K562 (cell line): ENCODE measurements around the gene FAM43B. TPM values are rescaled to one million over a fixed set of nuclear protein-coding genes. Genes with fewer than 3 reads are reported as not detected.

ENCODE experiments used
- ATAC-seq: fragments of 200-7000 bp; cut with Tn5 transposase; 3 replicates; pipeline ENCODE4 v1.9.1; 2020; ENCODE audit warnings: moderate library complexity
- BruUV-seq: library from RNA; stranded (reverse); fragments of 400-500 nt; replicated peaks from 2 replicates; lab custom pipeline; 2021; lab: Mats Ljungman, UMichigan
- CTCF ChIA-PET: fragments of 300-600 bp; formaldehyde crosslinking; extraction: SDS; loops from one replicate; lab custom pipeline; 2021; ENCODE audit warnings: low intra/inter-chr PET ratio; lab: Yijun Ruan, JAX
- POLR2A ChIA-PET: fragments of 300-600, 350-650 bp; sonication (Branson Sonifier 250); formaldehyde crosslinking; extraction: SDS; loops from one replicate; lab custom pipeline; 2021; ENCODE audit warnings: antibody characterized with exemption, inconsistent platforms; lab: Yijun Ruan, JAX
- DNase-seq, 4 experiments: peaks; one replicate each; pipeline versions ENCODE4 v3.0.0 to v3.0.0-alpha.2; 2011 to 2018; ENCODE audit warnings: low spot score in 3 of 4, mixed read lengths in 3 of 4; ENCODE audit errors: extremely low read depth in 1 of 4
- FAIRE-seq: peaks from 2 replicates; lab custom pipeline; 2011; peaks lifted over from hg19 to GRCh38; lab: Jason Lieb, UNC
- H2AFZ ChIP-seq: 2 replicates; pipeline ENCODE4 v1.6.0; 2011; ENCODE audit warnings: low read depth, low read length, control low read depth, inconsistent platforms
- H3K27ac ChIP-seq: fragments of 200-600 bp; 3 replicates; pipeline ENCODE4 v1.8.0; 2011; ENCODE audit warnings: low read depth, mild to moderate bottlenecking, control low read depth, inconsistent platforms, low read length, moderate library complexity, mixed read lengths; ENCODE audit errors: extremely low read depth
- H3K27me3 ChIP-seq, 2 experiments: fragments of 300-600 bp in 1 of 2; 2 replicates in 1 of 2; 3 replicates in 1 of 2; pipeline versions ENCODE4 v1.6.0 to v1.8.0; 2011; ENCODE audit warnings: inconsistent platforms in 2 of 2, low read length in 2 of 2, mild to moderate bottlenecking in 1 of 2, mixed read lengths in 1 of 2, moderate library complexity in 1 of 2; ENCODE audit not compliant: control insufficient read depth in 2 of 2, insufficient read depth in 2 of 2
- H3K36me3 ChIP-seq: fragments of 300-600 bp; 3 replicates; pipeline ENCODE4 v1.8.0; 2011; ENCODE audit warnings: mild to moderate bottlenecking, low read length, inconsistent platforms; ENCODE audit not compliant: control insufficient read depth, insufficient read depth
- H3K4me1 ChIP-seq, 2 experiments: fragments of 200-600 bp in 1 of 2; replicated peaks in 1 of 2; 2 replicates in 1 of 2; 3 replicates in 1 of 2; pipeline versions ENCODE4 v1.5.1 to v1.8.0; 2011; ENCODE audit warnings: inconsistent platforms in 2 of 2, low read length in 2 of 2, mild to moderate bottlenecking in 1 of 2, mixed read lengths in 1 of 2, moderate library complexity in 1 of 2; ENCODE audit not compliant: control insufficient read depth in 2 of 2, insufficient read depth in 2 of 2
- H3K4me2 ChIP-seq: 2 replicates; pipeline ENCODE4 v1.6.1; 2011; ENCODE audit warnings: low read length, control low read depth, inconsistent platforms, mixed read lengths; ENCODE audit not compliant: insufficient read depth
- H3K4me3 ChIP-seq: fragments of 200-600 bp; sonication (generic), shearing (Covaris generic); 2 replicates; pipeline ENCODE4 v1.5.1; 2016; ENCODE audit warnings: control low read depth, inconsistent platforms
- H3K79me2 ChIP-seq: fragments of 200-600 bp; 3 replicates; pipeline ENCODE4 v1.8.0; 2011; ENCODE audit warnings: low read length, inconsistent platforms; ENCODE audit not compliant: control insufficient read depth, insufficient read depth
- H3K9ac ChIP-seq, 2 experiments: 2 replicates each; pipeline versions ENCODE4 v1.6.0 to v1.6.1; 2011; ENCODE audit warnings: low read depth in 2 of 2, low read length in 2 of 2, control low read depth in 1 of 2, inconsistent platforms in 1 of 2, mild to moderate bottlenecking in 1 of 2, mixed read lengths in 1 of 2; ENCODE audit not compliant: insufficient read depth in 1 of 2
- H3K9me1 ChIP-seq: one replicate; pipeline ENCODE4 v1.6.0; 2011; ENCODE audit warnings: inconsistent platforms, mild to moderate bottlenecking, low read length, moderate library complexity; ENCODE audit not compliant: control insufficient read depth, insufficient read depth
- H3K9me3 ChIP-seq: replicated peaks from 2 replicates; pipeline ENCODE4 v1.5.1; 2011; ENCODE audit warnings: low read depth, low read length, inconsistent platforms; ENCODE audit not compliant: control insufficient read depth, insufficient read depth
- H4K20me1 ChIP-seq: replicated peaks from 2 replicates; pipeline ENCODE4 v1.6.1; 2011; ENCODE audit warnings: low read length, inconsistent platforms, mixed read lengths; ENCODE audit not compliant: control insufficient read depth, insufficient read depth
- ARID4B ChIP-seq: sonication (generic); formaldehyde crosslinking; IDR thresholded peaks from 2 replicates; pipeline ENCODE4 v1.8.0; 2022; ENCODE audit warnings: mild to moderate bottlenecking, missing genetic modification reagents
- BDP1 ChIP-seq: IDR thresholded peaks from 3 replicates; pipeline ENCODE4 v1.6.1; 2011; ENCODE audit not compliant: insufficient read length, insufficient read depth
- BHLHE40 ChIP-seq: IDR thresholded peaks from 2 replicates; pipeline ENCODE4 v1.6.1; 2011; ENCODE audit warnings: low read length, improper control_type of control experiment
- CBFA2T3 ChIP-seq: fragments of 450-650 bp; IDR thresholded peaks from 2 replicates; pipeline ENCODE4 v1.6.1; 2017
- CCAR2 ChIP-seq: fragments of 200-400 bp; formaldehyde crosslinking; IDR thresholded peaks from 2 replicates; pipeline ENCODE4 v1.6.1; 2017; ENCODE audit warnings: mild to moderate bottlenecking, low read depth, low read length
- CREM ChIP-seq: IDR thresholded peaks from 2 replicates; pipeline ENCODE4 v1.6.1; 2014; ENCODE audit warnings: antibody characterized with exemption, low read depth
- DACH1 ChIP-seq: fragments of 450-650 bp; IDR thresholded peaks from 2 replicates; pipeline ENCODE4 v1.6.1; 2018; ENCODE audit not compliant: partially characterized antibody
- EP300 ChIP-seq: IDR thresholded peaks from 2 replicates; pipeline ENCODE4 v1.6.1; 2012; ENCODE audit warnings: low read length, improper control_type of control experiment
- FOSL1 ChIP-seq: fragments of 200-800 bp; sonication (Bioruptor generic); conservative IDR thresholded peaks from 2 replicates; pipeline ENCODE4 v1.6.1; 2016; ENCODE audit warnings: missing genetic modification characterization, missing compliant biosample characterization
- GABPB2 ChIP-seq: fragments of 250-450 bp; sonication (Bioruptor Pico); conservative IDR thresholded peaks from 2 replicates; pipeline ENCODE4 v1.5.1; 2021; ENCODE audit warnings: mild to moderate bottlenecking
- KDM1A ChIP-seq, 2 experiments: fragments of 450-650 bp; IDR thresholded peaks; 2 replicates each; pipeline ENCODE4 v1.6.1; 2016; ENCODE audit warnings: mild to moderate bottlenecking in 2 of 2
- LCOR ChIP-seq: sonication (generic); formaldehyde crosslinking; IDR thresholded peaks from 2 replicates; pipeline ENCODE4 v1.8.0; 2022; ENCODE audit warnings: mild to moderate bottlenecking, missing genetic modification reagents
- MAFG ChIP-seq: fragments of 450-650 bp; conservative IDR thresholded peaks from 2 replicates; pipeline ENCODE4 v1.6.1; 2016; ENCODE audit warnings: missing genetic modification characterization, missing compliant biosample characterization
- MCM2 ChIP-seq: fragments of 450-650 bp; IDR thresholded peaks from 2 replicates; pipeline ENCODE4 v1.6.1; 2017; ENCODE audit warnings: low read depth, mild to moderate bottlenecking
- NCOR1 ChIP-seq: fragments of 450-650 bp; IDR thresholded peaks from 2 replicates; pipeline ENCODE4 v1.6.1; 2016; ENCODE audit warnings: mild to moderate bottlenecking, moderate library complexity
- TAL1 ChIP-seq: fragments of 450-650 bp; IDR thresholded peaks from 2 replicates; pipeline ENCODE4 v1.6.1; 2016; ENCODE audit warnings: mild to moderate bottlenecking
- TCF3 ChIP-seq: sonication (generic); formaldehyde crosslinking; IDR thresholded peaks from 2 replicates; pipeline ENCODE4 v1.4.0; 2020; ENCODE audit warnings: mild to moderate bottlenecking, missing genetic modification reagents
- VEZF1 ChIP-seq: fragments of 200-800 bp; sonication (Bioruptor generic); IDR thresholded peaks from 2 replicates; pipeline ENCODE4 v1.6.1; 2017; ENCODE audit warnings: missing genetic modification characterization, missing compliant biosample characterization
- ZBED1 ChIP-seq: IDR thresholded peaks from 2 replicates; pipeline ENCODE4 v1.6.1; 2014
- WGBS: fragments of 100-300 bp; shearing (Covaris generic); methylation state at CpG from one replicate; pipeline ENCODE4 v1.1.6; 2016; ENCODE audit warnings: low coverage, mixed read lengths; ENCODE audit not compliant: insufficient coverage; ENCODE audit errors: missing lambda C conversion rate; 5-methylcytosine and 5-hydroxymethylcytosine counted together
- in situ Hi-C: fragments of 300-500 bp; cut with MboI; formaldehyde crosslinking; loops from 4 replicates; pipeline ENCODE4 v1.15.0; 2018; ENCODE audit warnings: inconsistent platforms, mixed read lengths
- intact Hi-C: fragments of 100-400 bp; cut with micrococcal nuclease; formaldehyde crosslinking; loops from 2 replicates; pipeline ENCODE4 v1.14.2; 2022
- polyA plus RNA-seq, 8 experiments: library from polyadenylated mRNA; depleted of rRNA in 4 of 8; stranded (reverse) in 5 of 8; unstranded in 3 of 8; fragments of >200 nt; fragmentation: Nextera tagmentation in 2 of 8; fragmentation: Illumina TruSeq in 1 of 8; extraction: Ambion mirVana in 2 of 8; extraction: Trizol in 1 of 8; gene quantifications; 2 replicates each; pipeline versions ENCODE4 v1.2.1 to v1.2.3, GENCODE V29; 2011 to 2014; ENCODE audit warnings: inconsistent platforms in 1 of 8, missing spikeins in 1 of 8
- total RNA-seq, 7 experiments: library from RNA; depleted of rRNA in 6 of 7; stranded (reverse); fragments of >200 nt in 6 of 7; fragmentation: Illumina TruSeq in 2 of 7; extraction: Trizol in 2 of 7; gene quantifications; 2 replicates each; pipeline versions ENCODE4 v1.2.1 to v1.2.3, GENCODE V29; 2011 to 2021; ENCODE audit warnings: low replicate concordance in 1 of 7

FAM43B gene
- total and polyA plus RNA-seq, 9 of the 15 experiments (the other 6 are each of a cell fraction or from before 2014, with no cell fraction given), result not detected

- Histone ChIP-seq H2AFZ (no peak overlapping the region), H4K20me1 (no peaks in the 10 kb centered on the region), H3K9me1 (no peaks in the 10 kb centered on the region), H3K36me3 (no peaks in the 10 kb centered on the region), H3K4me1 (no peaks in the 10 kb centered on the region; a peak in 1 of 5 replicates), H3K9ac (no peak overlapping the region), H3K27me3 (peaks cover 30 to 79% of the 10 kb centered on the region in 2 experiments), H3K4me2 (no peak overlapping the region), H3K4me3 (no peak overlapping the region), H3K27ac (no peak overlapping the region), H3K9me3 (no peaks in the 10 kb centered on the region), H3K79me2 (no peaks in the 10 kb centered on the region)
- in situ Hi-C loops, result no loop called here
- DNase-seq (peak in 2 of 4 experiments; percentile 42 to 46), ATAC-seq (peak; percentile 78), FAIRE-seq (peak; percentile 86)
- intact Hi-C loops, result no loop called here
- under 1% methylated on average over 8 of the region's 8 CpGs for WGBS
- BruUV-seq, result no TSS peak
- ChIA-PET CTCF (interaction anchor here (0.6 kb wide), 1 partner anchor 794 kb away, joined by 3 read pairs; no protein-coding TSS in a partner anchor), POLR2A (interaction anchor here (0.6 to 1.0 kb wide), 2 partner anchors 9 to 191 kb away, joined by 3 read pairs; no protein-coding TSS in a partner anchor)
- TF ChIP-seq MCM2 (no peak), CCAR2 (no peak), LCOR (CRISPR knock-in tag) (no peak), VEZF1 (CRISPR knock-in tag) (peak; percentile 26; the same call in 1 of the 2 replicates), FOSL1 (0 out of 2 replicates have a peak, but pooled peaks have one; percentile 30), MAFG (tag) (peak; percentile 60), TAL1 (peak; percentile 61; the same call in 1 of the 2 replicates), BHLHE40 (peak; percentile 86), NCOR1 (peak; percentile 64), TCF3 (CRISPR knock-in tag) (peak; percentile 74), KDM1A (IDR thresholded peaks at IDR 0.05) (peak; percentile 86 to 88), ARID4B (CRISPR knock-in tag) (no peak), GABPB2 (CRISPR knock-in tag) (no peak), DACH1 (peak; percentile 53), CBFA2T3 (peak; percentile 83), ZBED1 (no peak), EP300 (peak; percentile 38; the same call in 1 of the 2 replicates), BDP1 (no peak), CREM (0 out of 2 replicates have a peak, but pooled peaks have one; percentile 9)
Observed at GRCh38 chr1:20530306-20530705, 22.1 kb upstream of the FAM43B start.
